Testis (tissue), 2 donors: ENCODE data around the gene INPP1.

ENCODE experiments used
- CTCF ChIP-seq, 3 experiments: fragments of 450-650 bp in 2 of 3; fragments of 200-600 bp in 1 of 3; sonication (generic) in 1 of 3; IDR thresholded peaks; one replicate each; pipeline ENCODE4 v1.5.1; 2016 to 2019; ENCODE audit warnings: antibody characterized with exemption in 3 of 3, mild to moderate bottlenecking in 2 of 3, moderate library complexity in 1 of 3
- POLR2A ChIP-seq: fragments of 450-650 bp; IDR thresholded peaks from one replicate; pipeline ENCODE4 v1.6.1; 2017; ENCODE audit warnings: antibody characterized with exemption, mild to moderate bottlenecking, moderate library complexity

- TF ChIP-seq POLR2A: no peak
- no peak for TF ChIP-seq CTCF (IDR thresholded peaks at IDR 0.05)
Observed at GRCh38 chr2:190325588-190325987, 17.8 kb upstream of the INPP1 start.
